GM21619 (cell line): ENCODE measurements around the gene TLCD3A.

ENCODE experiments used
- ATAC-seq: cut with Tn5 transposase; IDR thresholded peaks from one replicate; pipeline ENCODE4 v1.9.1; 2021; ENCODE audit not compliant: unreplicated experiment

TLCD3A gene

GRCh38 chr17:705863-706262 lies 26.5 kb upstream of the TLCD3A start:
- ATAC-seq: no peak

- ATAC-seq: no peak
Measured at GRCh38 chr17:708132-708531, 24.3 kb upstream of the TLCD3A start.

GRCh38 chr17:718075-718474 lies 14.3 kb upstream of the TLCD3A start:
- ATAC-seq: no peak

- ATAC-seq: no peak
Measured at GRCh38 chr17:720706-721539, 11.5 kb upstream of the TLCD3A start.

- no peak for ATAC-seq
Measured at GRCh38 chr17:721540-721937, 10.9 kb upstream of the TLCD3A start.

- no peak for ATAC-seq
Measured at GRCh38 chr17:725084-725483, 7.3 kb upstream of the TLCD3A start.

GRCh38 chr17:725746-726145 lies 6.7 kb upstream of the TLCD3A start:
- ATAC-seq: no peak

GRCh38 chr17:726271-726919 lies 6.0 kb upstream of the TLCD3A start:
- no peak for ATAC-seq

- no peak for ATAC-seq
Measured at GRCh38 chr17:728911-729310, 3.5 kb upstream of the TLCD3A start.

GRCh38 chr17:731644-732066 lies 741 bp upstream of the TLCD3A start:
- peak; percentile 16 for ATAC-seq

- ATAC-seq: peak; percentile 42
Measured at GRCh38 chr17:732902-733720, 715 bp downstream of the TLCD3A start.

- no peak for ATAC-seq
Measured at GRCh38 chr17:733743-734142, 1.3 kb downstream of the TLCD3A start.

GRCh38 chr17:737561-738113 lies 5.2 kb downstream of the TLCD3A start:
- ATAC-seq: no peak

GRCh38 chr17:740240-741017 lies 8.0 kb downstream of the TLCD3A start:
- peak; percentile 75 for ATAC-seq

- no peak for ATAC-seq
Measured at GRCh38 chr17:742147-742793, 9.9 kb downstream of the TLCD3A start.

GRCh38 chr17:743139-743538 lies 10.7 kb downstream of the TLCD3A start:
- no peak for ATAC-seq

GRCh38 chr17:744937-745336 lies 12.5 kb downstream of the TLCD3A start:
- ATAC-seq: no peak

GRCh38 chr17:745406-745805 lies 13.0 kb downstream of the TLCD3A start:
- ATAC-seq: no peak

GRCh38 chr17:746181-746580 lies 13.8 kb downstream of the TLCD3A start:
- no peak for ATAC-seq
